HG02623 (cell line): ENCODE results near the gene PTGFRN.
"Not testable (repeated sequence)": the region's sequence is repeated elsewhere in the genome, so short reads cannot be mapped to it uniquely, and the experiment has no call there.

Source experiments
- ATAC-seq: cut with Tn5 transposase; IDR thresholded peaks from one replicate; pipeline ENCODE4 v1.9.1; 2021; ENCODE audit warnings: moderate library complexity; ENCODE audit not compliant: unreplicated experiment

The PTGFRN gene

GRCh38 chr1:116909512-116910378 is at the start of gene PTGFRN:
Gene PTGFRN (plus strand): TSS chr1:116909916. CDS start chr1:116910204, 288 bp downstream.
- ATAC-seq = no peak

GRCh38 chr1:116860167-116860566 is 49.5 kb upstream of the PTGFRN start:
- not testable (repeated sequence) for ATAC-seq

GRCh38 chr1:116861137-116861536 is 48.6 kb upstream of the PTGFRN start:
- no peak for ATAC-seq

- not testable (repeated sequence) for ATAC-seq
Measured at GRCh38 chr1:116863031-116863430, 46.7 kb upstream of the PTGFRN start.

GRCh38 chr1:116866478-116866877 is 43.2 kb upstream of the PTGFRN start:
- not testable (repeated sequence) for ATAC-seq

GRCh38 chr1:116868385-116868784 is 41.3 kb upstream of the PTGFRN start:
- no peak for ATAC-seq

- ATAC-seq = no peak
Measured at GRCh38 chr1:116869611-116870010, 40.1 kb upstream of the PTGFRN start.

GRCh38 chr1:116870300-116870699 is 39.4 kb upstream of the PTGFRN start:
- no peak for ATAC-seq

GRCh38 chr1:116871779-116872146 is 38.0 kb upstream of the PTGFRN start:
- no peak for ATAC-seq

- no peak for ATAC-seq
Measured at GRCh38 chr1:116873680-116874271, 35.9 kb upstream of the PTGFRN start.

GRCh38 chr1:116874733-116875249 is 34.9 kb upstream of the PTGFRN start:
- no peak for ATAC-seq

GRCh38 chr1:116875391-116875790 is 34.3 kb upstream of the PTGFRN start:
- no peak for ATAC-seq

- not testable (repeated sequence) for ATAC-seq
Measured at GRCh38 chr1:116875946-116876345, 33.8 kb upstream of the PTGFRN start.

GRCh38 chr1:116877141-116877818 is 32.4 kb upstream of the PTGFRN start:
- ATAC-seq = no peak

- peak; percentile 47 for ATAC-seq
Measured at GRCh38 chr1:116878804-116879477, 30.8 kb upstream of the PTGFRN start.

- ATAC-seq = no peak
Measured at GRCh38 chr1:116879478-116880133, 30.1 kb upstream of the PTGFRN start.

- ATAC-seq = no peak
Measured at GRCh38 chr1:116880917-116881316, 28.8 kb upstream of the PTGFRN start.

- ATAC-seq = no peak
Measured at GRCh38 chr1:116881879-116882520, 27.7 kb upstream of the PTGFRN start.

- ATAC-seq = no peak
Measured at GRCh38 chr1:116882866-116883265, 26.9 kb upstream of the PTGFRN start.

GRCh38 chr1:116886291-116886878 is 23.3 kb upstream of the PTGFRN start:
- no peak for ATAC-seq
